GM19372 (cell line): ENCODE measurements around the gene NPAS2.

Source experiments
- ATAC-seq: cut with Tn5 transposase; IDR thresholded peaks from one replicate; pipeline ENCODE4 v1.9.1; 2021; ENCODE audit warnings: mild to moderate bottlenecking, low read depth, moderate library complexity; ENCODE audit not compliant: unreplicated experiment

Gene NPAS2

DNA sequence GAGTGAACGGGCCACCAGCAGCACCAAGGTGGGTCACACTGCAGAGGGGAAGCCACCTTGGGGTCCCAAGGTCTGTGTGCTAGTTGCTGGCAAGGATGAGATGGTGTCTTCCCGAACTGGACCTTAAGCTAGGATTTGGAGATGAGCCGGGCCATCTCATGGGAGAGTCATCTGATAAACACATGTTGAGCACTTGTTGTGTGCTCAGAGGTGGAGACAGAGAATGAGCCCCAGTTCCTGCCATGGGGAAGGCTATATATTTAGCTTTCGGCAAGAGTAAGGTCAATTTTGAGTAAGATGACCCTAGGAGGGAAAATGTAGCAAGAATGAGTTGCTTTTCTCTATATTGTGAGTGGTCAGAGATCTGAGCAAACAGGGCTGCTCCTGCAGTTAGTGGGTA, 140.7 kb downstream of the NPAS2 start:
- ATAC-seq = no peak

DNA sequence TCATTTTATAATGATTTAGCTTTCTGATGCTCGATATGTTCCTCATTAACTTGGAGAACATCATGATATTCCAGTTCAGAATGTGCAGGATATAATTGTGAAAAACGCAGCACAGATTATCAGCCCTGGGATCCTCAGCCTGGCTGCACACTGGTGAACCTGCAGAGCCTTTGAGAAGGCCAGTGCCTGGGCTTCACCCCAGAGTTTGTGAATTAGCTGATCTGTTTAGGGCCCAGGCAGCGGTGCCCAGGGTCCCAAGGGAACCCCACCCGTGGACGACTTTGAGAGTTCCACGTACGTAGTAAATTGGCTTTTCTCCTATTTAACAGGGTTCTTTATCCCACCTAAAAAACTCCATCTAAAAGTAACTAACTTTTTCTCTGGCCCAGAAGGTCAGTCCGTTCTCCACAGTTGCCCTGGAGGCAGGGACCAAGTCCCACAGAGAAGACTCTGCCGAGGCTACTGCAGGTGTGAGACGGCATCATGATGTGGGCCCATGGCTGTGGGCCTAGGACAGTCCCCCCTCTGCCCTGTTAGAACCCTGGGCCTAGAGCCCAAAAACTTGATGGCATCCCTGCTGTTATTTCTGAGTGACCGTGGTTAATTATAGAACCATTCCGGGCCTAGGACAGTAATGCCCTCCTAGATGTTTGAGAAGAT, 142.6 kb downstream of the NPAS2 start:
- no peak for ATAC-seq

DNA sequence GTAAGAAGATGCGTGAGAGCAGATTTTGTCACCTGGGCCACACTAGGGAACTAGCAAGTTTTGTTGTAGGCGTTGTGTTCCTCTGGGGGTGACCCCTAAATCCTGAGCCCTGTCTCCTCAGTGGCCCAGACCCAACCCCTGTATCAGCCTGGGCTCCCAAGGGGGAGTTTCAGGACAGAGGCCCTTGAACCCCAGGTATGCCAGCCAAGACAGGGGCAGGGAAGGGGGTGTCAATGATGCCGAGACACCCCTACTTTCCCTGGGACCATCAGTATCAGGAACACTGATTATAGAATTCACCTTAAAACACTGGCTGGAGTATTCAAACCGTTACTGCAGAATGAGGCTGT, 143.1 kb downstream of the NPAS2 start:
- no peak for ATAC-seq

DNA sequence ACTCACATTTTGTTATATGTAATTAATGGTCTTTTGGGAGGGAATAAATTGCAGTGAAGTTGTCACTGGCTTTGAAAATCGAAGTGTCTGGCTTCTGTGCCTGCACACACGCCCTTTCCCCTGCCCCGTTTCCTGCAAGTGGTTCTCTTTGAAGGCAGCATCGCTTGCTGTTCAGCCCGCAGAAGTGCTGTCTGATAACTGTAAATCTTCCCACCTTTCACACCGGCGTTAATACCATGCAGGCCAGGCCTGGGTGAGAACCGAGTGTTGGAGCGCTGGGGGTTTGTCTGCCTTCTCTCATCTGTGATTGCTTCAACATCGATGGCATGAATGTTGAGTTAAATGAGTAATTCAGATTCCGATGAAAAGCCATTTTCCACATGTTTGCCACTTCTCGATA, 144.3 kb downstream of the NPAS2 start:
- no peak for ATAC-seq

DNA sequence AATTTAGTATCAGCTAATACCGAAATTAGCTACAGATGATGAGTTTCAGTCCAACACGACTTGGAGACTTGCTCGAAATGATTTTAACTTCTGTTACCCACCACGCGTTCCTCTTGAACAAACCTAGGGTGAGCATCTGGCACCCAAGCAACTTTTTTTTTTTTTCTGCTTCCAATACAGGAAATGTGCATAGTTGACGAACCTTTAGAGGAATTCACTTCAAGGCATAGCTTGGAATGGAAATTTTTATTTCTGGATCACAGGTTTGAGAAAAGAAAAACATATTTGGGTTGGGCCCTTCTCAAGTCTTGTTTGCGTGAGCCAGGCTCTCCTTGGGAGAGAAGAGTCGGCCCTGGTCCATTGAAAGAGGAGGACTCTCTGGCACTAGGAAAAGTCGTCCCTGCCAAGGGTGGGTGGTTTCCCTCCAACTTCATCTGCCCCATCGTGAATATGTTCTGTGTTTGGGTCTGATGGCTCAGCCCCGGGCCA, 144.8 kb downstream of the NPAS2 start:
- no peak for ATAC-seq

DNA sequence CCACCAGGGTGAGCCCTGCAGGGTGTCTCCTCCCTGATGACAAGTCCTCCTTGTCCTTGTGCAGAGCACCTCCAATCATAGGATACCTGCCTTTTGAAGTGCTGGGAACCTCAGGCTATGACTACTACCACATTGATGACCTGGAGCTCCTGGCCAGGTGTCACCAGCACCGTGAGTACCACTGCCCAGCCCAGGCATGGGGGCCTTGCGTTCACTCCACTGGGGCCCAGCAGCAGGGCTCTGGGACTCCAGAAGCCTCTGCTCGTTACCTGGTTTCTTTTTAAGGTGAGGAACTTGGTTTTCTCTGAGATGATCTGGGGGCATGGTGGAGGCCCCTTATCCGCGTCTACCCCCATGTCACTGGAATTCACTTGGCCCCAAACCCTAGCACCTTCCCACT, 145.7 kb downstream of the NPAS2 start:
- no peak for ATAC-seq

DNA sequence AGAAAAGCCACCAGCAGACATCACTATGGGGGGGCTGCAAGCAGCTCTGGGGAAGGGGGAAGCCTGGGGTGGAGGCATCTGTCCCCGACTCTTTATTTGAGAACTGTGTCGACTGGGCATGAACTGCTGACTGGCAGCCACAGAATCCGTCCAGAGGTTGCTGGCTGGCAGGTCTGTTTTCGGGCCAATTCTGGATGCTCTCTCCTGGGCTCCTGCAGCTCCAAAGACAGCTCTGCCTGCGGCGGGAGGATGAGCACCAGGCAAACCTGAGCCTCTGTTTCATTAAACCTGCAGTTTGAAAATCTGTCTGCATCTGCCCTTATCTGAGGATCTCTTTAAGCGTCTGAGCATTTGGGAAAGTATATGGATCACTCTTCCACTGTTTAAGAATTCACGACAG, 147.8 kb downstream of the NPAS2 start:
- ATAC-seq = no peak

DNA sequence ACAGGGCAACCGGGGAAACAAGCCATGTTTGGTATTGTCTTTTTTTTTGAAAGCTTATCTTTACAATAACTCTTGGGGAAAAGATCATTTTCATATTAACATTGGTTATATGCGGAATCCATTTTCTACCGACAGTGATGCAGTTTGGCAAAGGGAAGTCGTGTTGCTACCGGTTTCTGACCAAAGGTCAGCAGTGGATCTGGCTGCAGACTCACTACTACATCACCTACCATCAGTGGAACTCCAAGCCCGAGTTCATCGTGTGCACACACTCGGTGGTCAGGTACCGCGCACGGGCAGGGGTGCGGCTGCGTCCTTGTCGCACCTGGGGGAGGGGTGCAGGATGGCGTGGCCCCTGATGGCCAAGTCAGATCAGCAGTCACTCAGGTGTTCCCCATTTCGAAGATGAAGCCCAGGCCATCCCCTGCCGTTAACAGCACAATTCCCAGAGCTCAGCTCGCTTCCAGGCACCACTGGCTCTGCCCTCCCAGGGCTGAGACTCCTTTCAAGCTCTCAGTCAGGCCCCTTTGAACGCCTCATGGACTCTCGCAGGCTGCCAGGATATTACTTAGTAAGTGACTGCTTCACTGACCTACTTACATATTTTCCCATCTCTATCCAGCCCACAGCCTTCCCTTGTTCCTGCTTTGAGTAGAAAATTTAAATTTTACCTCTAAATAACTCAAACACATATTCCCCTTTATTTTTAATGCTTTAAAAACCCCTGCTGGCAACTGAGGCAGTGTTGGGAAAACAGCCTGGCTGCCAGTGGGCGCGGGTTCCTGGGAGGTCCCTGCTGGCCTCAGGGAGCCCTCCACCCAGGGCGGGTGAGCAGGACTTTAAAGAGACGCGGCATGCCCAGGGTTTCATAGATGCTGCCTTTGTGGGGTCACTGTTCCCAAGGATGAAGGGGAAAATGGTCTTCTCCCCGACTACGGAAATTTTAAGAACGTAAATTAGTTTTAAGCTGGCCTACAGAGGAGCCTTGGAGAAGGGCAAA, 148.5 kb downstream of the NPAS2 start:
- ATAC-seq = no peak

DNA sequence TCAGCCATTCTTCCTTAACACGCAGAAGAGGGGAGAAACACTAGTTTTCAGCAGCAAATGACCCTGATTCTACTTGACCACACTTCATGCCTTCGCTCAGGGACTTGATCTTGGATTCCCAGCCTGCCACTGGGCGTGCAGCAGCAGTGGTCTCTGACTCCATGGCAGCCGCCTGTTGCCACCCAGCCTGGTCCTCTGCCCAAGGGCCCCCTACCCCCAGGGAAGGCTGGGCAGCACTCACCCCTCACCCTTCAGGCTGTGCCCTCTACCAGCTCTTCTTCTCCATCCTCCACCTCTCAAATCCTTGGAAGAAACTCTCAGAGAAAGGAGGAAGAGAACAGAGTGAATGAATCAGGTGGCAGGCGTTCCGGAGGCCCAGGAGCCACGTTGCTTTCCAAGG, 150.1 kb downstream of the NPAS2 start:
- ATAC-seq = no peak

DNA sequence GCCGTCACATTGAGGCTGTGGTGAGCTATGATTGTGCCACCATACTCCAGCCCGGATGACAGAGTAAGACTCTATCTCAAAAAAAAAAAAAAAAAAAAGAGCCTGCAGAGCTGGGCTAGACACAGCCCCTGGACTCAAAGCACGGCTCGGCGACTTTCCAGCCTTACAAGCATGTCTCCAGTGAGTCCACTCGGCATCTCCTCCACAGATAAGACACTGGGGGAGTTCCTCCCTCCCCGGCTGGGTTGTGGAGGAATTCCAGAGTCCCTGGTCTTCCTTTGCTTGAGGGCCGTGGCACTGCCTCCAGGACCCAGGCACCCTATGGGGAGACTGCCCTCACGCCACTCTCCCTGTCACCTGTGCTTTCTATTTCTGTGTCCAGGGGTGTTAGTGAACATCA, 151.3 kb downstream of the NPAS2 start:
- ATAC-seq = no peak

DNA sequence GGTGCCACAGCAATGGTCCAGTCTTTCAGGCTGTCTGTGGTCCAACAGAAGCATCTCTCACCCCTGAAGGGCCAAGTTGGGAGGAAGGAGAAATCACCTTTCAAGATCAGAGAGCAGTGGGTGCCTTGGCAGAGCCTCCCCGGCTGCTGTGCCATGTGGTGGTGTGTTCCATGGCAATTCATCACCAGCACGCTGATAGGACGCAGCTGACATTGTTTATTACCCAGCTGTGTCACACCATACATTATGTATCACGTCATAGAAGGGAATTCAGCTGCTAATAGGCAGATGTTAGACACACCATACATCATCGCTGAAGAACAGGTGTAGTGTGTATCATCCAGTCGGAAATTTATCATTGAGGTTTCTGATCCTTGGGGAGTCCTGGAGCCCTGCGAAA, 152.5 kb downstream of the NPAS2 start:
- no peak for ATAC-seq

DNA sequence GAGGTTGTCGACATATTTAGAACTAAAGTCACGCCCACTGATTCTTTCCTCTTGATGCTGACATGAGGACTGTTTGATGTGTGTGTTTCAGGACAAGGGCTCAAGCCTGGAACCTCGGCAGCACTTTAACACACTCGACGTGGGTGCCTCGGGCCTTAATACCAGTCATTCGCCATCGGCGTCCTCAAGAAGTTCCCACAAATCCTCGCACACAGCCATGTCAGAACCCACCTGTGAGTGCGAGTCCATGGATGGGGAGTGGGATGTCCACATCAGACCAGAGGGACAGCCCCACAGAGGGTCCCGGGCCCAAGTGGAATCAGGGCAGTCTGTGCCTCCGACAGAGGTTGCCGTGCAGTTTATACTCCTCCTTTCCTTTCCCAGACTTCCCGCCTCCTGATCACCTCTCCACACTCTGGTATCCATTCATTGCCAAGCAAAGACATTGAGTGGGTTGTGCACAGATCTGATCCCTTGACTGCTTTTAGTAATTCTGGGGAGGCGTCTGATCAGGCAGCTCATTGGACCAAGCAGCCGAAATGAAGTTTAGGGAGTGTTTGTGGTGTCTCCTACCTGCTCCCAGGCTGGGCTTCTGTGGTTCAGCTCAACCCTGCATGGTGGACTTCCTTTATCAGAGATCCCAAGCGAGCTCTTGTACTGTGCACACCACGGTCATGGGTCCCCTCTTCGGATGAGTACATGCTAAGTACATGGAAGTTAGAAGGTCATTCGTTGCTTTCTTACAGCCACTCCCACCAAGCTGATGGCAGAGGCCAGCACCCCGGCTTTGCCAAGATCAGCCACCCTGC, 155.0 kb downstream of the NPAS2 start:
- no peak for ATAC-seq

DNA sequence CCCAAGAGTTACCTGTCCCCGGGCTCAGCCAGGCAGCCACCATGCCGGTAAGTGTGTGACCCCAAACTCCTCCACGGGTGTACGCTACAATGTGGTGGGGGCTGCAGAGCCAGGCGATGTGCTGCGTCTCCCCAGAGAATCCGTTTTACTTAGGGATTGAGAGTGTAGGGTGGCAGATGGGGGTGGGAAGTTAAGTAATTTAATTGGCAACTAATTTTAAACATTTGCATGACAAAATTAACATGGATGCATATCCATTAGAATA, 155.5 kb downstream of the NPAS2 start:
- no peak for ATAC-seq

DNA sequence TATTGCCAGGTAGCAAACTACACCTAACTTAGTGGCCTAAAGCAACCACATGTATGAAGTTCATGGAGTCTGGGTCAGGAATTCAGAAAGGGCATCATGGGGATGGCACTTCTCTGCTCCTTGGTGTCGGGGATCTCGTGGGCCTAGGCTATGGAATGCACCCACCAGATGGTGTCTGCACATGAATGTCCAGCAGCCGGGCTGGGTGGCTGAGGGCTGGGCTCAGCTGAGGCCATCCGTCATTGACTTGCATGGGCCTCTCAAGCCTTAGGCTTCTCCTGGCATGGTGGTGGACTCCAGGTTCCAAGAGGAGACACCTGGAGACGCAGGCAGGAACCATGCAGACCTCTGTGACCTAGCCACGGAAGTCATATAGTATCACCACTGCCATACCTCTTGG, 156.1 kb downstream of the NPAS2 start:
- no peak for ATAC-seq

DNA sequence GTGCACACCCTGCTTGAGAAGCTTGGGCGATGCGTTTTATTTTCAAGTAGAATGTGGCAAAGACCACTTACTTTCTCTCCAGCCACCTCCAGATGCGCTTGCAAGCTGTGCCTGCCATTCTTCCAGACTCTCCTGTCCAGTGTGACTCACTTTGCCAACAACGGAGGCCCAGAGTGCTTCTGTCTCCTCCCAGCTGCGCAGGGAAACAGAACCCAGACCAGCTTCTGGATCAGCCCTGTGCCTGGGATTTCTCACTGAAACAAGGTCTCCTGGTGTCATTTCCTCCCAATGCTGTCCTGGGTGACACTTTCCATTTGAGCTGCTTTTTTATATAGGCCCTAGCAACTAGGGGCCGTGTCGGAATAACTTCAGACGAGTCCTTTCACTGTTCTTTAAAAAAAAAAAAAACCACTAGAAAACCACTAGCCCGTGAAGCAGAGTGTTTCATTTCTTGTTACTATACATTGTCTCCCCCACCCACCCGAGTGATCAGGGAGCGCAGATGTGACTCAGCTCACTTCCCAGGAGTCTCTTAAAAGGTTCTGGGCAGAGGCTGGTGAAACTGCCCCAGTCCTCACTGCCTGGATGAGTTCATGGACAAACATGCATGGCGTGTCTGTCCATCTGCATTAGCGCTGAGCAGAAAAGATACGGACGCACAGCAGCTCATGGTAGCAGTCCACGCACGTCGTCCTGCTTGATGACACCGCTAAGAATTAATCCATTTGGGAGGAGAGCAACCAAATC, 156.9 kb downstream of the NPAS2 start:
- peak; percentile 75 for ATAC-seq

DNA sequence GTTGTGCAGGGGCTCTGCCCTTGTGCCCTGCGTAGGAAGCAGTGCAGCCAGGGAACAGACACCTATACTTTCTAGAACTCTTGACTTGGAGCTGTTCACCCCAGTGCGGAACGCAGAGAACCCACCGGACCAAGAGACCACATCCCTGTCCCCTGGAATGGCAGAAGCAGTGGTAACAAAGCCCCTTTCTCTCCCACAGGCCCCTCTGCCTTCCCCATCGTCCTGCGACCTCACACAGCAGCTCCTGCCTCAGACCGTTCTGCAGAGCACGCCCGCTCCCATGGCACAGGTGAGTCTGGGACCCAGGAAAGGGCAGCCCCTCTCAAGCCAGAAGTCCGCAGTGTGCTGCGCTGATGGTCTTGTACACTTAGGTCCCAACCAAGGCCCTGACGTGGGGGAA, 157.6 kb downstream of the NPAS2 start:
- ATAC-seq = no peak

DNA sequence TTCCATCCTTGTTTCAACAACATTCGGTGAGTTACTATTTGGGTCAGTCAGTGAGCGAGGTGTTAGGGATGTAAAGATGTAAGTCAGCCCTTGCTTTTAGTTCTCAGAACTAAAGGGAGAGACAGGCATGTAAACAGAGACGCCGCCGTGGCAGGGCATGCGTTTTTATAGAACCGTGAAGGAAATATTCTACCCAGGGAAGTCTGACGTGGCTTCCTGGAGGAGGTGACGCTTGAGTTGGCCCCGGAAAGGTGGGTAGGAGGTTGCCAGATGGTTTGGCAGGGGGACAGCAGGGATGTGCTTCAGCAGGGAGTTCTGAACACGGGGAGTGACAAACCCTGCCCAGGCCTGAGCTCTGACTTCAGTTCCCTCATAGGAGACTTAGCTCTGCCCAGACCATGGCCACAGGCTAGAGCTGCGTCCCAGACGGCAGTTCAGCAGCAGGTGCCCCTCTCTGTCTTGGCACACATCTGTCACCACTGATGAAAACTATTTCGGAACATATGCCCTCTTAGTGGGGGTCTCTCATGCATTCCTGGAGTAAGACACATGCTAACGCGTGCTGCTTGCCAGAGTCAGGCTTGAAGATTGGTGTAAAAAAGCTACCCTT, 158.7 kb downstream of the NPAS2 start:
- no peak for ATAC-seq

DNA sequence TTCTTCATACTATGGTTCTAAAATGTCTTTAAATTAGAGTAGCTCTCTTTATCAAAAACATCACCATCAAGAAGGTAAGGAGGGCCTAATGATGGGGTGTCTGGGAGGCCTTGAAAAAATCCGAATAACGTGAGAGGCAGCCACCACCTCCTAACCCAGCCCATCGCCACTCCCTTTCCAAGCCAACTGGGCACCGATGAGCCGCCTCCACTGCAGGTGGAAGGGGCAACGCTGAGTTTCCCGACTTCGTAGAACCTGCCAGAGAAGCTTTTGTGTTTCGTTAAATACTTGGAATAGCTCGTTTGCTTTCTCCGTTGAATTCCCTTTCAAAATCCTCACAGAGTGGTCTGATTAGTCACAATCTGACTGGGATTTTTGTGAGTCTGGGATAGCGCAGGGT, 160.1 kb downstream of the NPAS2 start:
- no peak for ATAC-seq

DNA sequence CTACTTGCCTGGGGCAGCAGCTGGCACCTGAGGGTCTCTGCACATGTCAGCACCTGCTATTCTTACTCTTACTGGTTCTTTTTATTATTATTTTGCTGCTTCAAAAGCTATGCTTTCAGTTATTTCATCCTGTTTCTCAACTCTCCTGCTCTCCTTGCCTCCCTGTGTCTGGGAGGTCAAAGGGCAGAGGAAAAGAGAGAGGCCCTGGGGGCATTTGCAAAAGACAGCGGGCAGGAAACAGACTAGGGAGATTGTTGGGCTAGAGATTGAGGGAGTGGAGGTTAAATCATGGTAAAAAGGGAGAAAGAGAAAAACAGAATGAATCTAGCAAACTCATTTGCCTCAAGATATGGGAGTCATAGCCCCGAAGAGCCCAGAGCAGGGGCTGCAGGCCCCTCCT, 161.1 kb downstream of the NPAS2 start:
- ATAC-seq = no peak

DNA sequence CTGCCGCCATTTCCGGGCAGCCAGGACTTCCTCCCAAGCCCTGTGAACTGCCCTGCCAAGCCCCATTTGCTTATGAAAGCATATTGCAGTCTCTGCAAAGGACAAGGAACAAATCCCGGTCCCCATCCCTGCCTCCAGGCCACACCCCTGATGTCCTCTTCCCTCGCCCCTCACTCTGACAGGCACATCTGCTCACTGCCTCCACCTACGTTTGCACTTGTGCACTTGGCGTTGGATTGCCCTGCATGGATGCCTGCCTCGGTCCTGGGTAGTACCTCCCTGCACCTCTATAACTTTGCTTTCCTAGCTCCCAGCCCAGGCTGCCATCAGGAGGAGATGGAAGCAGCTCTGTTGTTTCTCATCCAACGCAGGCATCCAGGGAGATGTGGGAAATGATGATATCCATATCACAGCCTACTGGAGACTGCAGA, 162.5 kb downstream of the NPAS2 start:
- ATAC-seq = no peak
